Activated CD4-positive, alpha-beta memory T cell treated with anti-CD3 and anti-CD28 coated beads, Interleukin-2, amount 10 ng/mL, durations not matched to agents 7 days and 5 days (primary cell): ENCODE measurements around the gene LYZL4. TPM values are rescaled to one million over a fixed set of nuclear protein-coding genes. Genes with fewer than 3 reads are reported as not detected.

Experiments used
- CTCF ChIA-PET: fragments of 350-600 bp; sonication (Branson Sonifier 250); formaldehyde crosslinking; loops from one replicate; lab custom pipeline; 2021; ENCODE audit warnings: antibody characterized with exemption, inconsistent platforms; lab: Charles Lee
- POLR2A ChIA-PET: fragments of 350-600 bp; sonication (Branson Sonifier 250); formaldehyde crosslinking; loops from one replicate; lab custom pipeline; 2021; ENCODE audit warnings: antibody characterized with exemption; lab: Charles Lee
- DNase-seq: peaks from one replicate; pipeline ENCODE4 v3.0.0-alpha.2; 2020
- H3K27ac Mint-ChIP-seq: one replicate; pipeline ENCODE4 v1.8.0; 2021; ENCODE audit warnings: mild to moderate bottlenecking, mixed read lengths
- H3K27me3 Mint-ChIP-seq: one replicate; pipeline ENCODE4 v1.8.0; 2021; ENCODE audit warnings: mixed read lengths
- H3K36me3 Mint-ChIP-seq: one replicate; pipeline ENCODE4 v1.8.0; 2021; ENCODE audit warnings: low read depth, mixed read lengths
- H3K4me1 Mint-ChIP-seq: one replicate; pipeline ENCODE4 v1.8.0; 2021; ENCODE audit warnings: mixed read lengths
- H3K4me3 Mint-ChIP-seq: one replicate; pipeline ENCODE4 v1.8.0; 2021; ENCODE audit warnings: mild to moderate bottlenecking, mixed read lengths
- H3K9me3 Mint-ChIP-seq: one replicate; pipeline ENCODE4 v1.8.0; 2021; ENCODE audit warnings: mixed read lengths
- total RNA-seq, 2 experiments: library from RNA; stranded (reverse); gene quantifications; one replicate each; pipeline ENCODE4 v1.2.3, GENCODE V29; 2021

LYZL4 gene
- total RNA-seq, 2 experiments from 2014 or later: not detected

- H3K36me3 Mint-ChIP-seq: no peaks in the 10 kb centered on the region
- peaks cover 10% of the 10 kb centered on the region for H3K27me3 Mint-ChIP-seq
- H3K4me3 Mint-ChIP-seq: no peak overlapping the region
- H3K27ac Mint-ChIP-seq: no peak overlapping the region
- ChIA-PET POLR2A (no interaction called here), CTCF (interaction anchor here (1.3 to 1.4 kb wide), 2 partner anchors 186 to 250 kb away, joined by 3 to 5 read pairs; no protein-coding TSS in a partner anchor)
- no peaks in the 10 kb centered on the region for H3K4me1 Mint-ChIP-seq
- H3K9me3 Mint-ChIP-seq: no peaks in the 10 kb centered on the region
- DNase-seq: no peak
Observed at GRCh38 chr3:42440924-42441323, 30.5 kb upstream of the LYZL4 start.

GRCh38 chr3:42439261-42440115 lies 29.1 kb upstream of the LYZL4 start:
- Mint-ChIP-seq H3K36me3 (no peaks in the 10 kb centered on the region), H3K4me3 (no peak overlapping the region), H3K9me3 (no peaks in the 10 kb centered on the region), H3K27me3 (peaks cover 8% of the 10 kb centered on the region), H3K4me1 (no peaks in the 10 kb centered on the region), H3K27ac (no peak overlapping the region)
- CTCF ChIA-PET: no interaction called here
- POLR2A ChIA-PET: no interaction called here
- no peak for DNase-seq

GRCh38 chr3:42438758-42439157 lies 28.3 kb upstream of the LYZL4 start:
- Mint-ChIP-seq H3K4me1 (no peaks in the 10 kb centered on the region), H3K27ac (no peak overlapping the region), H3K9me3 (no peaks in the 10 kb centered on the region), H3K4me3 (no peak overlapping the region), H3K27me3 (peaks cover 8% of the 10 kb centered on the region), H3K36me3 (no peaks in the 10 kb centered on the region)
- DNase-seq: no peak
- CTCF ChIA-PET: no interaction called here
- POLR2A ChIA-PET: no interaction called here

- ChIA-PET CTCF (no interaction called here), POLR2A (no interaction called here)
- Mint-ChIP-seq H3K4me1 (no peaks in the 10 kb centered on the region), H3K27me3 (peaks cover 8% of the 10 kb centered on the region), H3K4me3 (no peak overlapping the region), H3K36me3 (no peaks in the 10 kb centered on the region), H3K27ac (no peak overlapping the region), H3K9me3 (no peaks in the 10 kb centered on the region)
- DNase-seq: no peak
Observed at GRCh38 chr3:42438193-42438592, 27.8 kb upstream of the LYZL4 start.

- no peaks in the 10 kb centered on the region for H3K4me1 Mint-ChIP-seq
- H3K27ac Mint-ChIP-seq: no peak overlapping the region
- H3K4me3 Mint-ChIP-seq: no peak overlapping the region
- H3K9me3 Mint-ChIP-seq: peaks cover 2% of the 10 kb centered on the region
- ChIA-PET CTCF (interaction anchor here (0.9 to 1.7 kb wide), 2 partner anchors 9 to 14 kb away, joined by 3 to 6 read pairs; no protein-coding TSS in a partner anchor), POLR2A (interaction anchor here (1.1 kb wide), 1 partner anchor 9 kb away, joined by 3 read pairs; no protein-coding TSS in a partner anchor)
- no peaks in the 10 kb centered on the region for H3K36me3 Mint-ChIP-seq
- DNase-seq: no peak
- H3K27me3 Mint-ChIP-seq: peaks cover 5% of the 10 kb centered on the region
Observed at GRCh38 chr3:42434777-42435380, 24.5 kb upstream of the LYZL4 start.

- Mint-ChIP-seq H3K27ac (no peak overlapping the region), H3K4me3 (no peak overlapping the region)
- CTCF ChIA-PET: no interaction called here
Observed at GRCh38 chr3:42432485-42432884, 22.1 kb upstream of the LYZL4 start.

GRCh38 chr3:42430781-42431532 lies 20.5 kb upstream of the LYZL4 start:
- POLR2A ChIA-PET: no interaction called here
- no peaks in the 10 kb centered on the region for H3K4me1 Mint-ChIP-seq
- H3K27me3 Mint-ChIP-seq: peaks cover 15% of the 10 kb centered on the region
- H3K4me3 Mint-ChIP-seq: no peak overlapping the region
- peaks cover 2% of the 10 kb centered on the region for H3K9me3 Mint-ChIP-seq
- no peak overlapping the region for H3K27ac Mint-ChIP-seq
- CTCF ChIA-PET: no interaction called here
- no peaks in the 10 kb centered on the region for H3K36me3 Mint-ChIP-seq
- DNase-seq: no peak

More at GRCh38 chr3:42432485-42432884, 22.1 kb upstream of the LYZL4 start:
- H3K27me3 Mint-ChIP-seq: peaks cover 15% of the 10 kb centered on the region
- H3K4me1 Mint-ChIP-seq: no peaks in the 10 kb centered on the region
- POLR2A ChIA-PET: no interaction called here
- no peaks in the 10 kb centered on the region for H3K36me3 Mint-ChIP-seq
- peaks cover 2% of the 10 kb centered on the region for H3K9me3 Mint-ChIP-seq
- no peak for DNase-seq

GRCh38 chr3:42428830-42429229 lies 18.4 kb upstream of the LYZL4 start:
- ChIA-PET POLR2A (no interaction called here), CTCF (no interaction called here)
- Mint-ChIP-seq H3K4me3 (no peak overlapping the region), H3K27me3 (peaks cover 13% of the 10 kb centered on the region), H3K27ac (no peak overlapping the region), H3K36me3 (no peaks in the 10 kb centered on the region), H3K9me3 (peaks cover 2% of the 10 kb centered on the region), H3K4me1 (no peaks in the 10 kb centered on the region)
- DNase-seq: no peak

- Mint-ChIP-seq H3K9me3 (no peaks in the 10 kb centered on the region), H3K27ac (no peak overlapping the region), H3K36me3 (no peaks in the 10 kb centered on the region), H3K27me3 (peaks cover 11% of the 10 kb centered on the region), H3K4me1 (no peaks in the 10 kb centered on the region), H3K4me3 (no peak overlapping the region)
- ChIA-PET POLR2A (no interaction called here), CTCF (interaction anchor here (0.6 kb wide), 1 partner anchor 1627 kb away, joined by 3 read pairs; no protein-coding TSS in a partner anchor)
- no peak for DNase-seq
Observed at GRCh38 chr3:42425736-42426407, 15.5 kb upstream of the LYZL4 start.

GRCh38 chr3:42424911-42425310 lies 14.5 kb upstream of the LYZL4 start:
- H3K27ac Mint-ChIP-seq: no peak overlapping the region
- no peaks in the 10 kb centered on the region for H3K4me1 Mint-ChIP-seq
- DNase-seq: no peak
- CTCF ChIA-PET: interaction anchor here (0.6 kb wide), 1 partner anchor 1626 kb away, joined by 3 read pairs; no protein-coding TSS in a partner anchor
- H3K4me3 Mint-ChIP-seq: no peak overlapping the region
- H3K36me3 Mint-ChIP-seq: no peaks in the 10 kb centered on the region
- H3K9me3 Mint-ChIP-seq: no peaks in the 10 kb centered on the region
- POLR2A ChIA-PET: no interaction called here
- H3K27me3 Mint-ChIP-seq: peaks cover 11% of the 10 kb centered on the region

GRCh38 chr3:42421818-42422796 lies 11.7 kb upstream of the LYZL4 start:
- Mint-ChIP-seq H3K9me3 (no peaks in the 10 kb centered on the region), H3K27me3 (peaks cover 1% of the 10 kb centered on the region), H3K36me3 (no peaks in the 10 kb centered on the region), H3K4me1 (no peaks in the 10 kb centered on the region), H3K27ac (no peak overlapping the region), H3K4me3 (no peak overlapping the region)
- CTCF ChIA-PET: no interaction called here
- POLR2A ChIA-PET: no interaction called here
- DNase-seq: no peak

- no peaks in the 10 kb centered on the region for H3K36me3 Mint-ChIP-seq
- no peak overlapping the region for H3K4me3 Mint-ChIP-seq
- POLR2A ChIA-PET: no interaction called here
- H3K4me1 Mint-ChIP-seq: no peaks in the 10 kb centered on the region
- CTCF ChIA-PET: no interaction called here
- H3K27me3 Mint-ChIP-seq: peaks cover 3% of the 10 kb centered on the region
- H3K9me3 Mint-ChIP-seq: no peaks in the 10 kb centered on the region
- DNase-seq: no peak
- H3K27ac Mint-ChIP-seq: no peak overlapping the region
Observed at GRCh38 chr3:42419563-42419962, 9.2 kb upstream of the LYZL4 start.
